ENCODE data around the gene COX7A1. TPM values are rescaled to one million over a fixed set of nuclear protein-coding genes. Genes with fewer than 3 reads are reported as not detected.

The COX7A1 gene
- total and polyA plus RNA-seq, 7 experiments from 2014 or later: not detected

GRCh38 chr19:36111200-36111539 is 41.1 kb downstream of the COX7A1 start:
- CTCF ChIA-PET: no interaction called here
- Mint-ChIP-seq H3K27me3 (peaks cover 0 to 5% (median 0%) of the 10 kb centered on the region in 5 donors), H3K27ac (no peak overlapping the region)

DNA sequence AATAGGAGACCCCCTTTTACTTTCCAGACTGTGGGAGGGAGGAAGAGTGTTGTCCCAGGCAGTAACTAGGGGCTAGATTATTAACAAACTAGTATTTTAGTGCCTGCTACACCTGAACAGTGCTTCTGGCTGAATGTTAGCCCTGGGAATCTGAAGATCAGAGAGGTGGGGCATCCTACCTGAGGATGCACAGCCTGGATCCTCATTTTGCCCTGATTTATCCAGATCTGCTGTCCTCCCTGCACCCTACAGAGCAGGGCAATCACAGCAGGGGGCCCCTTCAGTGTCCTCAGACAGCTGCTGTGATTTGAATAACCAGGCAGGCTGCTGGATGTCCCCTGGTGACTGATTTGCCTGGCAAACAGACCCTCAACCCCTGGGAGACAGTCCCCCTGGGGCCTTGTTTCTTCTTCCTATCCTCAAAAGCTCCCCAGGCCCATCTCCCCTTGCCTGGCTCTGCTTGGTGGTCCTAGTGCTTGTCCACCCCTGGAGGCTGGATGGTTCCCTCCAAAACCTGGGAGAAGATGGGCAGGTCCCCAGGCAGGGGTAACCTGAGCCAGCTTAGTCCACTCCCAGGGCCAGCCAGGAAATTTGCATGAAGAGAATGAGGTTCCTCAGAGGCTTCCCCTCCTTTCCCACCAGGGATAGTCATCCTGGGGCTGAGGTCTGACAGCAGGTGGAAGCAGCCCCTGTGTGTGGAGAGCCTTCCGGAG is 41.6 kb downstream of the COX7A1 start, which contains the start of gene OVOL3:
TSS of gene OVOL3 (plus strand) at position 657 of the 713 bp plus-strand sequence. CDS start 60 bp downstream, outside the sequence.
- Histone ChIP-seq H3K4me3 (ENCODE audit: low read length) (no peak within 1 kb of the TSS), H3K4me1 (ENCODE audit: control insufficient read depth in 2 of 2, insufficient read depth in 2 of 2, low read length in 2 of 2) (peaks cover 7 to 8% of the 10 kb centered on the region in 2 donors), H3K27ac (ENCODE audit: low read depth, low read length) (no peak within 1 kb of the TSS), H3K9me3 (ENCODE audit: control insufficient read depth in 2 of 3, low read length in 3 of 3) (no peaks in the 10 kb centered on the region), H3K36me3 (ENCODE audit: control insufficient read depth in 2 of 3, insufficient read depth in 3 of 3, low read length in 3 of 3) (peaks cover 0 to 38% (median 7%) of the 10 kb centered on the region in 3 experiments), H3K27me3 (ENCODE audit: control insufficient read depth in 2 of 2, insufficient read depth in 2 of 2, low read length in 2 of 2) (no peaks in the 10 kb centered on the region)
- ChIA-PET POLR2A (no interaction called here), CTCF (interaction anchor here (0.7 kb wide), 1 partner anchor 299 kb away, joined by 3 read pairs; no protein-coding TSS in a partner anchor)
- H3K4me3 Mint-ChIP-seq: peak within 1 kb of the TSS in 2 of 10 donors; percentile 1 to 39
- DNase-seq (no peak), ATAC-seq (no peak)
- peak within 1 kb of the TSS in 2 of 9 donors; percentile 22 to 33 for H3K27ac Mint-ChIP-seq
- peaks cover 4 to 13% (median 5%) of the 10 kb centered on the region in 5 donors for H3K36me3 Mint-ChIP-seq
- H3K9me3 Mint-ChIP-seq: peaks cover 0 to 6% (median 0%) of the 10 kb centered on the region in 11 donors
- intact Hi-C loops (cut with micrococcal nuclease): loop anchor here (10.0 kb wide), 2 partner anchors 216 to 1484 kb away; partner anchors contain the start of genes ZNF540 (in 1 of the 2) and ZNF571 (in 1 of the 2)
- H3K4me1 Mint-ChIP-seq: peaks cover 6 to 28% (median 24%) of the 10 kb centered on the region in 7 donors
- H3K27me3 Mint-ChIP-seq: peaks cover 0 to 5% (median 0%) of the 10 kb centered on the region in 5 donors

More at GRCh38 chr19:36111200-36111539, 41.1 kb downstream of the COX7A1 start:
- intact Hi-C loops (cut with micrococcal nuclease): loop anchor here (10.0 kb wide), 2 partner anchors 216 to 1484 kb away; partner anchors contain the start of genes ZNF540 (in 1 of the 2) and ZNF571 (in 1 of the 2)
- Histone ChIP-seq H3K9me3 (ENCODE audit: control insufficient read depth in 2 of 3, low read length in 3 of 3) (no peaks in the 10 kb centered on the region), H3K4me1 (ENCODE audit: control insufficient read depth in 2 of 2, insufficient read depth in 2 of 2, low read length in 2 of 2) (peaks cover 10 to 12% of the 10 kb centered on the region in 2 donors), H3K4me3 (ENCODE audit: low read length) (no peak overlapping the region), H3K27me3 (ENCODE audit: control insufficient read depth in 2 of 2, insufficient read depth in 2 of 2, low read length in 2 of 2) (no peaks in the 10 kb centered on the region), H3K36me3 (ENCODE audit: control insufficient read depth in 2 of 3, insufficient read depth in 3 of 3, low read length in 3 of 3) (peaks cover 0 to 38% (median 7%) of the 10 kb centered on the region in 3 experiments), H3K27ac (ENCODE audit: low read depth, low read length) (no peak overlapping the region)
- peaks cover 8 to 31% (median 27%) of the 10 kb centered on the region in 7 donors for H3K4me1 Mint-ChIP-seq
- ATAC-seq (no peak), DNase-seq (no peak)
- POLR2A ChIA-PET: no interaction called here
- no peak overlapping the region for H3K4me3 Mint-ChIP-seq
- peaks cover 4 to 13% (median 5%) of the 10 kb centered on the region in 5 donors for H3K36me3 Mint-ChIP-seq
- peaks cover 0 to 6% (median 0%) of the 10 kb centered on the region in 11 donors for H3K9me3 Mint-ChIP-seq

DNA sequence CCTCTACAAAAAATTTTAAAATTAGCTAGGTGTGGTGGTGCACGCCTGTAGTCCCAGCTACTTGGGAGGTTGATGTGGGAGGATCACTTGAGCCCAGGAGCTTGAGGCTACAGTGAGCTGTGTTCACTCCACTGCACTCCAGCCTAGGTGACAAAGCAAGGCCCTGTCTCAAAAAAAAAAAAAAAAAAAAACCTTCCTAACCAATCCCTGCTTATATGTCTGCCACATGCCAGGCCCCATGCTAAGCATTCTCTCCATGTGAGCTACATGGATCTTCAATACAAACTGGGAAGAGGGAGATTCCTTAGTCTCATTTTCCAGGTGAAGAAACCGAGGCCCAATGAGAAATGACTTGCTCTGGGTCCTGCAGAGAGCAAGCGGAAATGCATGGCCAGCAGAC is 43.6 kb downstream of the COX7A1 start:
- DNase-seq: no peak
- ChIA-PET POLR2A (no interaction called here), CTCF (no interaction called here)
- no peaks in the 10 kb centered on the region for H3K27me3 Mint-ChIP-seq
- no peak overlapping the region for H3K4me3 Mint-ChIP-seq
- H3K4me3 ChIP-seq (ENCODE audit: low read length): no peak overlapping the region
- intact Hi-C loops (cut with micrococcal nuclease): no loop called here
- H3K4me1 Mint-ChIP-seq: peaks cover 6 to 11% (median 8%) of the 10 kb centered on the region in 7 donors
- no peaks in the 10 kb centered on the region for H3K9me3 ChIP-seq (ENCODE audit: control insufficient read depth in 2 of 3, low read length in 3 of 3)
- no peak for ATAC-seq
- peaks cover 0 to 38% (median 10%) of the 10 kb centered on the region in 3 experiments for H3K36me3 ChIP-seq (ENCODE audit: control insufficient read depth in 2 of 3, insufficient read depth in 3 of 3, low read length in 3 of 3)
- H3K27ac Mint-ChIP-seq: peak overlapping the region in 1 of 9 donors; percentile 31
- no peaks in the 10 kb centered on the region for H3K27me3 ChIP-seq (ENCODE audit: control insufficient read depth in 2 of 2, insufficient read depth in 2 of 2, low read length in 2 of 2)
- peaks cover 2% of the 10 kb centered on the region in 2 donors for H3K4me1 ChIP-seq (ENCODE audit: control insufficient read depth in 2 of 2, insufficient read depth in 2 of 2, low read length in 2 of 2)
- H3K36me3 Mint-ChIP-seq: peaks cover 4 to 13% (median 6%) of the 10 kb centered on the region in 5 donors
- H3K27ac ChIP-seq (ENCODE audit: low read depth, low read length): no peak overlapping the region
- H3K9me3 Mint-ChIP-seq: no peaks in the 10 kb centered on the region

- Mint-ChIP-seq H3K9me3 (no peaks in the 10 kb centered on the region), H3K27ac (no peak overlapping the region), H3K4me1 (no peaks in the 10 kb centered on the region), H3K36me3 (peaks cover 0 to 8% (median 4%) of the 10 kb centered on the region in 5 donors), H3K4me3 (no peak overlapping the region), H3K27me3 (no peaks in the 10 kb centered on the region)
- DNase-seq: no peak
- ChIA-PET POLR2A (interaction anchor here (0.6 kb wide), 1 partner anchor 36 kb away, joined by 3 read pairs; no protein-coding TSS in a partner anchor), CTCF (no interaction called here)
- no peak overlapping the region for H3K4me3 ChIP-seq (ENCODE audit: low read length)
- intact Hi-C loops (cut with micrococcal nuclease): no loop called here
- H3K27ac ChIP-seq (ENCODE audit: low read depth, low read length): no peak overlapping the region
- peaks cover 0 to 23% (median 2%) of the 10 kb centered on the region in 3 experiments for H3K36me3 ChIP-seq (ENCODE audit: control insufficient read depth in 2 of 3, insufficient read depth in 3 of 3, low read length in 3 of 3)
- H3K4me1 ChIP-seq (ENCODE audit: control insufficient read depth in 2 of 2, insufficient read depth in 2 of 2, low read length in 2 of 2): no peaks in the 10 kb centered on the region
- H3K9me3 ChIP-seq (ENCODE audit: control insufficient read depth in 2 of 3, low read length in 3 of 3): no peaks in the 10 kb centered on the region
- ATAC-seq: no peak
- H3K27me3 ChIP-seq (ENCODE audit: control insufficient read depth in 2 of 2, insufficient read depth in 2 of 2, low read length in 2 of 2): no peaks in the 10 kb centered on the region
Measured at GRCh38 chr19:36106991-36107390, 45.3 kb downstream of the COX7A1 start.

DNA sequence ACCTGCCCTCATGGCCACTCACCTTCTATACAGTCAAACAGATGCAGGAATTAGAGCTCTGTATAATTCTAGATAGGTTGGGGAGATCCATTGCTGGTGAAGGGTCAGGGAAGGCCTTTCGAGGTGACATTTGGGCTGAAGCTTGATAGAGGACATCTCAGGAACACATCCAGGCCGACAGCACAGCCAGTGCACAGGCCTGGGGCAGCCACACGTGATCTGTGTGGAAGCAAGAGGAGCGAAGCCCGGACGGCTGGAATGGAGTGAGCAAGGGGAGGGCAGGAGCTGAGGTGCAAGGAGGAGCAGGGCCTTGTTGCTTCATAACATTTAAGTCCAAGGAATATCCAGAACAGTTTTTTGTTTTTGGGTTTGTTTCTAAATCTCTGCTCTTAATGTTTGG is 45.8 kb downstream of the COX7A1 start:
- Histone ChIP-seq H3K4me1 (ENCODE audit: control insufficient read depth in 2 of 2, insufficient read depth in 2 of 2, low read length in 2 of 2) (no peaks in the 10 kb centered on the region), H3K9me3 (ENCODE audit: control insufficient read depth in 2 of 3, low read length in 3 of 3) (no peaks in the 10 kb centered on the region), H3K4me3 (ENCODE audit: low read length) (no peak overlapping the region), H3K27me3 (ENCODE audit: control insufficient read depth in 2 of 2, insufficient read depth in 2 of 2, low read length in 2 of 2) (no peaks in the 10 kb centered on the region), H3K27ac (ENCODE audit: low read depth, low read length) (no peak overlapping the region), H3K36me3 (ENCODE audit: control insufficient read depth in 2 of 3, insufficient read depth in 3 of 3, low read length in 3 of 3) (peaks cover 0 to 18% (median 2%) of the 10 kb centered on the region in 3 experiments)
- no peaks in the 10 kb centered on the region for H3K27me3 Mint-ChIP-seq
- H3K4me3 Mint-ChIP-seq: no peak overlapping the region
- DNase-seq (no peak), ATAC-seq (no peak)
- no peaks in the 10 kb centered on the region for H3K9me3 Mint-ChIP-seq
- POLR2A ChIA-PET: no interaction called here
- H3K4me1 Mint-ChIP-seq: no peaks in the 10 kb centered on the region
- peak overlapping the region in 1 of 9 donors; percentile 86 for H3K27ac Mint-ChIP-seq
- intact Hi-C loops (cut with micrococcal nuclease): no loop called here
- CTCF ChIA-PET: no interaction called here
- peaks cover 0 to 5% (median under 1%) of the 10 kb centered on the region in 5 donors for H3K36me3 Mint-ChIP-seq

- no peaks in the 10 kb centered on the region for H3K9me3 ChIP-seq (ENCODE audit: control insufficient read depth in 2 of 3, low read length in 3 of 3)
- no peaks in the 10 kb centered on the region for H3K27me3 Mint-ChIP-seq
- ChIA-PET CTCF (no interaction called here), POLR2A (interaction anchor here (0.6 kb wide), 1 partner anchor 15 kb away, joined by 3 read pairs; no protein-coding TSS in a partner anchor)
- DNase-seq: no peak
- no peak overlapping the region for H3K4me3 ChIP-seq (ENCODE audit: low read length)
- peaks cover 0 to 8% (median 2%) of the 10 kb centered on the region in 3 experiments for H3K36me3 ChIP-seq (ENCODE audit: control insufficient read depth in 2 of 3, insufficient read depth in 3 of 3, low read length in 3 of 3)
- H3K27ac ChIP-seq (ENCODE audit: low read depth, low read length): no peak overlapping the region
- intact Hi-C loops (cut with micrococcal nuclease): no loop called here
- H3K36me3 Mint-ChIP-seq: peaks cover 0 to 7% (median 0%) of the 10 kb centered on the region in 5 donors
- H3K4me3 Mint-ChIP-seq: no peak overlapping the region
- H3K4me1 ChIP-seq (ENCODE audit: control insufficient read depth in 2 of 2, insufficient read depth in 2 of 2, low read length in 2 of 2): no peaks in the 10 kb centered on the region
- no peaks in the 10 kb centered on the region for H3K27me3 ChIP-seq (ENCODE audit: control insufficient read depth in 2 of 2, insufficient read depth in 2 of 2, low read length in 2 of 2)
- H3K4me1 Mint-ChIP-seq: no peaks in the 10 kb centered on the region
- H3K9me3 Mint-ChIP-seq: no peaks in the 10 kb centered on the region
- no peak for ATAC-seq
- H3K27ac Mint-ChIP-seq: no peak overlapping the region
Measured at GRCh38 chr19:36103842-36104552, 48.2 kb downstream of the COX7A1 start.

All from naive thymus-derived CD4-positive, alpha-beta T cell (primary cell).